Measurements from ENCODE around the gene CCDC142.

GRCh38 chr2:74512744-74513604, 30.2 kb upstream of the CCDC142 start:
- TF ChIP-seq CTCF (IDR thresholded peaks at IDR 0.05) (no peak), POLR2AphosphoS5 (IDR thresholded peaks at IDR 0.05) (no peak), POLR2A (IDR thresholded peaks at IDR 0.05) (no peak), EP300 (IDR thresholded peaks at IDR 0.05) (no peak)
